IPS-18c (cell line): Measurements from ENCODE around the gene TMEM123.
"Not testable (repeated sequence)": the region's sequence is repeated elsewhere in the genome, so short reads cannot be mapped to it uniquely, and the experiment has no call there.

Experiments
- H3K4me3 ChIP-seq: 2 replicates; pipeline ENCODE4 v1.7.0; 2013; ENCODE audit warnings: low read depth, mild to moderate bottlenecking, low read length, moderate library complexity; ENCODE audit not compliant: insufficient read depth
- H3K9me3 ChIP-seq: one replicate; pipeline ENCODE4 v1.6.1; 2013; ENCODE audit warnings: mild to moderate bottlenecking, low read length, moderate library complexity; ENCODE audit not compliant: control insufficient read depth, insufficient read depth

TMEM123 gene

GRCh38 chr11:102437727-102438126 lies 14.8 kb downstream of the TMEM123 start:
- peaks cover 3% of the 10 kb centered on the region for H3K9me3 ChIP-seq

GRCh38 chr11:102436976-102437375 lies 15.6 kb downstream of the TMEM123 start:
- Histone ChIP-seq H3K9me3 (peaks cover 5% of the 10 kb centered on the region), H3K4me3 (no peak overlapping the region)

More at GRCh38 chr11:102437727-102438126, 14.8 kb downstream of the TMEM123 start:
- no peak overlapping the region for H3K4me3 ChIP-seq

GRCh38 chr11:102436561-102436960 lies 16.0 kb downstream of the TMEM123 start:
- H3K4me3 ChIP-seq, result no peak overlapping the region
- peaks cover 5% of the 10 kb centered on the region for H3K9me3 ChIP-seq

GRCh38 chr11:102435688-102436087 lies 16.9 kb downstream of the TMEM123 start:
- H3K9me3 ChIP-seq, result peaks cover 5% of the 10 kb centered on the region

GRCh38 chr11:102433571-102433970 lies 19.0 kb downstream of the TMEM123 start:
- H3K9me3 ChIP-seq, H3K4me3 ChIP-seq: not testable (repeated sequence)

More at GRCh38 chr11:102435688-102436087, 16.9 kb downstream of the TMEM123 start:
- no peak overlapping the region for H3K4me3 ChIP-seq

- H3K4me3 ChIP-seq, H3K9me3 ChIP-seq: not testable (repeated sequence)
Observed at GRCh38 chr11:102432560-102432959, 20.0 kb downstream of the TMEM123 start.

- H3K4me3 ChIP-seq, result no peak overlapping the region
- H3K9me3 ChIP-seq, result peaks cover 5% of the 10 kb centered on the region
Observed at GRCh38 chr11:102431404-102431803, 21.2 kb downstream of the TMEM123 start.

- Histone ChIP-seq H3K9me3 (peaks cover 5% of the 10 kb centered on the region), H3K4me3 (no peak overlapping the region)
Observed at GRCh38 chr11:102430158-102430836, 22.3 kb downstream of the TMEM123 start.

GRCh38 chr11:102429691-102430090 lies 22.9 kb downstream of the TMEM123 start:
- Histone ChIP-seq H3K4me3 (no peak overlapping the region; the same call in 1 of the 2 replicates), H3K9me3 (peaks cover 5% of the 10 kb centered on the region)

GRCh38 chr11:102429226-102429625 lies 23.3 kb downstream of the TMEM123 start:
- Histone ChIP-seq H3K4me3 (no peak overlapping the region), H3K9me3 (peaks cover 5% of the 10 kb centered on the region)

- Histone ChIP-seq H3K9me3 (peaks cover 5% of the 10 kb centered on the region), H3K4me3 (no peak overlapping the region)
Observed at GRCh38 chr11:102428696-102429095, 23.9 kb downstream of the TMEM123 start.

GRCh38 chr11:102427068-102427467 lies 25.5 kb downstream of the TMEM123 start:
- Histone ChIP-seq H3K9me3 (no peaks in the 10 kb centered on the region), H3K4me3 (no peak overlapping the region)

GRCh38 chr11:102426570-102426969 lies 26.0 kb downstream of the TMEM123 start:
- H3K9me3 ChIP-seq, result no peaks in the 10 kb centered on the region
- H3K4me3 ChIP-seq, result no peak overlapping the region

- Histone ChIP-seq H3K9me3 (no peaks in the 10 kb centered on the region), H3K4me3 (no peak overlapping the region)
Observed at GRCh38 chr11:102426000-102426399, 26.6 kb downstream of the TMEM123 start.

- Histone ChIP-seq H3K4me3 (no peak overlapping the region), H3K9me3 (no peaks in the 10 kb centered on the region)
Observed at GRCh38 chr11:102423936-102424335, 28.6 kb downstream of the TMEM123 start.

GRCh38 chr11:102422817-102423712 lies 29.5 kb downstream of the TMEM123 start:
- Histone ChIP-seq H3K9me3 (no peaks in the 10 kb centered on the region), H3K4me3 (no peak overlapping the region)

GRCh38 chr11:102421261-102421660 lies 31.3 kb downstream of the TMEM123 start:
- Histone ChIP-seq H3K9me3 (no peaks in the 10 kb centered on the region), H3K4me3 (no peak overlapping the region)

- no peaks in the 10 kb centered on the region for H3K9me3 ChIP-seq
- H3K4me3 ChIP-seq, result no peak overlapping the region
Observed at GRCh38 chr11:102420547-102420946, 32.0 kb downstream of the TMEM123 start.
